HG03066 (cell line): ENCODE results near the gene ITSN1.

ENCODE experiments used
- ATAC-seq: cut with Tn5 transposase; IDR thresholded peaks from one replicate; pipeline ENCODE4 v1.9.1; 2021; ENCODE audit warnings: low read depth; ENCODE audit not compliant: unreplicated experiment

Gene ITSN1

GRCh38 chr21:33800753-33801423, 158.6 kb downstream of the ITSN1 start:
- ATAC-seq = no peak

GRCh38 chr21:33801424-33802405, 159.4 kb downstream of the ITSN1 start:
- ATAC-seq = no peak

GRCh38 chr21:33802481-33802880, 160.2 kb downstream of the ITSN1 start:
- no peak for ATAC-seq

- no peak for ATAC-seq
Measured at GRCh38 chr21:33808715-33809367, 166.5 kb downstream of the ITSN1 start.

GRCh38 chr21:33810766-33811165, 168.5 kb downstream of the ITSN1 start:
- ATAC-seq = no peak

GRCh38 chr21:33811167-33812010, 169.1 kb downstream of the ITSN1 start:
- no peak for ATAC-seq

- ATAC-seq = no peak
Measured at GRCh38 chr21:33813832-33814365, 171.6 kb downstream of the ITSN1 start.

GRCh38 chr21:33815143-33815707, 172.9 kb downstream of the ITSN1 start:
- ATAC-seq = no peak

- ATAC-seq = no peak
Measured at GRCh38 chr21:33816174-33816573, 173.9 kb downstream of the ITSN1 start.

GRCh38 chr21:33817138-33817537, 174.8 kb downstream of the ITSN1 start:
- no peak for ATAC-seq

GRCh38 chr21:33817663-33818451, 175.6 kb downstream of the ITSN1 start:
- no peak for ATAC-seq

GRCh38 chr21:33820230-33820770, 178.0 kb downstream of the ITSN1 start:
- ATAC-seq = no peak

- ATAC-seq = no peak
Measured at GRCh38 chr21:33820798-33821197, 178.5 kb downstream of the ITSN1 start.

- no peak for ATAC-seq
Measured at GRCh38 chr21:33821503-33822322, 179.4 kb downstream of the ITSN1 start.

GRCh38 chr21:33824156-33824941, 182.0 kb downstream of the ITSN1 start:
- no peak for ATAC-seq

GRCh38 chr21:33825419-33825818, 183.1 kb downstream of the ITSN1 start:
- no peak for ATAC-seq

GRCh38 chr21:33825915-33826314, 183.6 kb downstream of the ITSN1 start:
- ATAC-seq = no peak
